ENCODE results near the gene ARR3.
"Not testable (repeated sequence)": the region's sequence is repeated elsewhere in the genome, so short reads cannot be mapped to it uniquely, and the experiment has no call there.

The ARR3 gene

DNA sequence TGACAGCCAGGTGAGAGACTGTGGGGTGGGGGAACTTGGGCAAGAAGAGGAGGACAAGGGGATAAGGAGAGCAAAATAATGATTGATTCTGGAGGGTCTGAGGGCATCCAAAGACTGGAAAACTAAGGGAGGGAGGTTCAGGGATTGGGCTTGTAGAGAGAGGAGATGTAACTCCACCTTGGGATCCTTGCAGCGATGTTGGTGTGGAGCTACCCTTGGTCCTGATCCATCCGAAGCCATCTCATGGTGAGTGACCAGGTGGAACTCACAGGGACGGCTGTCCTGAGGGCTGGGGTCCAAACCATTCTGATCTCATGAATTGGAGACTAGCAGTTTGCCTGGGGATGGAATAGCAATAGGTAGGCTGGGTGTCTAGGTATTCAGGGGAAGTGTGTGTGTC, 12.4 kb downstream of the ARR3 start:
- DNase-seq (ENCODE audit: low read depth in 3 of 3), result no peak

DNA sequence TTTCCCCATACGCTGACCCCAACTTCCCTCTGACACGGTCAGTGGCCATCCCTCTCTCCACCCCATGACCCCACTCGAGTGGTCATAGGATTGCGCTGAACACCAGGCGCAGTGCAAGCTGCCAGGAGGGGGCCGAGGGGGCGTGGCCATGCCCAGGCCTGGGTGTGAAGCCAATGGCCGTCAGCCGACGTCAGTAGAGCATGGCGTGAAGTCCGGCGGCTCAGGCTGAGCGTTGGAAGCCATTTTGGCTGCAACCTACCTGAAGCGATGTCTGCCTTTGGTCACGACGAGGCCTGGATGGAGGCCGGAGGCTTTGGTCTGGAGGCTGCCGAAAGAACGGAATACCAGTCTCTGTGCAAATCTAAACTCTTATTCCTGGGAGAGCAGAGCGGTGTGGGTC, 13.8 kb downstream of the ARR3 start, which contains the start of gene RAB41:
Gene RAB41, plus strand, starts transcription at position 222 of the 400 bp plus-strand sequence. Its CDS starts 46 bp downstream, at position 268.
- no peak for DNase-seq (ENCODE audit: low read depth in 3 of 3)

DNA sequence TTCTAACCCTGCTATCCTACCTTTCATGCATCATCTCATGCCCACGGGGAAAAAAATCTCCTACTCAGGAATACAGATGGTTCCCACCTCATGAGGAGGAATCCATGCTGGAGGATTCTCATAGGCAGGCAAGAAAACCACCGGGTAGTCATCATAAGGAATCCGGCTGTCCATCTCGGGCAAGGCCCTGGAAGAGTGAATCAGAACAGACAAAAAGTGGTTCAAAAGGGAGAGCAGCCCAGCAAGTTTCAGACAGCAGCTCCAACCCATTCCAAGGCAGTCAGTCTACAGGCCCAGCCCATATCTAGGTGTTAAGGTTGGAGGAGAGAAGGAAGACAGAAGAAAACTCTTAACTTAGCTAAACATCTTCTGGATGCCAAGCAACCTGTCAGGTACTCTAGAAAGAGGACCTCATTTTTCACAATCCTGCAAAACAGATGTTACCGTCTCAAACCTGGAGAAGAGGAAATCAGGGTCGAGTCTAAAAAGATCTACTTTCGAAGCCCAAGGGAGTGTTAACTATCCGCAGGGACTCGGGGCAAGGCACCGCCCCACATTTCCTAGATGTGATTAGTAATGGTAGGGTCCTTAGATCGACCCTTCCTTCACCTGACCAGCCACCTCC, 21.1 kb downstream of the ARR3 start:
- DNase-seq (ENCODE audit: low read depth in 3 of 3), result no peak

DNA sequence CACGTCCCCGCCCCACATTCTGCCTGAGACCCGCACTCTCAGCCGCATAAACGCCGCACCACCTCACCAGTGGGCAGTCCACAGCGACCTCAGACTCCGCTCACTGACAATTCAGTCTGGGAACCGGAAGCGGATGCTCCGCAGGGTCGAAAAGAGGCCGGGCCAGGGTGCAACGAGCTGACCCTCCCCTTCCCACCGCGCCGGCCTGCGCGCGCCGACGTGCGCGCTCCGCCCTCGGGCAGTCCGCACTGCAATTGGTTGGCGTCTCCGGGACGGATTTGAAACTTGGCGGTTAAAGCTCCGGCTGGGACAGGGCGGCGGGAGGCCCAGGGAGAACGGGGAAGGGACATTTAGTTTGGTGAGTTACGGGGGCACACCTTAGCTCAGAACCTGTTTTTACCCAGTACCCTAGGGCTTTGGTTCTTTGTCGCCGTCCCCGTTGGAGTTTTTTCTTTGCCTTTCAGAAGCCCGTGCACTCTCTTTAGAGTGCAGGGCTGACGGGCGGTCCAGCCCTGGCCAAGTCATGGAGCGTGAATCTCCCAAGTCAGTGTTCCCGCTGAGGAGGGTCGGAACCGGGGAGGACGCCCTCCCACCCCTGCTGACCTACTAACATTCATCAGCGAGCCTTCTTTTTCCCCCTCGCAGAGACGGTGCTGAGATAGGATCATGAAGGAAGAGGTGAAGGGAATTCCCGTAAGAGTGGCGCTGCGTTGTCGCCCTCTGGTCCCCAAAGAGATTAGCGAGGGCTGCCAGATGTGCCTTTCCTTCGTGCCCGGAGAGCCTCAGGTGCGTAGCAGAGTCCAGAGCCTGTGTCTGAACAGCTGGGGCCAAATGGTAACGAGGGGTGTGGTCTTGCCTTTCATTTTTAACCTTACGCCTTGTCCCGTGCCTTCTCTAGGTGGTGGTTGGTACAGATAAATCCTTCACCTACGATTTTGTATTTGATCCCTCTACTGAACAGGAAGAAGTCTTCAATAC, 21.9 kb downstream of the ARR3 start, which contains the start of the genes KIF4A and PDZD11:
Gene KIF4A, plus strand, starts transcription at position 312 of the 978 bp plus-strand sequence. Its CDS starts 355 bp downstream, at position 667.
Gene PDZD11, minus strand, starts transcription at position 135 of the 978 bp plus-strand sequence. CDS start 586 bp downstream, outside the sequence.
- peak; percentile 31 to 49 (median 48) for DNase-seq (ENCODE audit: low read depth in 3 of 3)

DNA sequence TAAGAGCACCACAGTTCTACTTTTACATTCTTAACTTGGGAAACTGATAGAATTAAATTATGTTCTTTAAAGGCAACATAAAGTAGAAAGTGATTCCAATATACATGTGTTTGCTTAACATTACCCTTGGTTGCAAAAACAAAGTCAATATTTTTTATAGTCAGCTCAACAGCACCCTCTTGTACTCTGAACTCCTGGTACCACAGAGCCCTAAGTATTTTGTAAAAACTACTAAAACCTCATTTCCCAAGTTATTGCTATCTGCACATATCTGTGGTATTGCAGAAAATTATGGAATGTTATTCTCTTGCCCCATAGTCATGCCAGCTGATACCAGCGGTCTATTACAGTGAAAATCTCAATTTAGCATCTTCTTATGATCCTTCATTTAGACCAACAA, 24.7 kb downstream of the ARR3 start:
- DNase-seq (ENCODE audit: low read depth in 3 of 3), result no peak

DNA sequence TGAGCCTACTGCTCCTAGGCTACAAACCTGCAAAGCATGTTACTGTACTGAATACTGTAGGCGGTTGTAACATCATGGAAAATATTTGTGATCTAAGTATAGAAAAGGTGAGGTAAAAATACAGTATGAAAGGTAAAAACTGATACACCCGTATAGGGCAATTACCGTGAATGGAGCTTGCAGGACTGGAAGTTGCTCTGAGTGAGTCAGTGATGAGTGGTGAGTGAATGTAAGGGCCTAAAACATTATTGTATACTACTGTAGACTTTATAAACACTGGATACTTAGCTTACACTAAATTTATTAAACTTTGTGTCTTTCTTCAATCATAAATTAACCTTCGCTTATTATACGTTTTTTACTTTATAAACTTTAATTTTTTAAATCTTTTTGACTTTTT, 25.5 kb downstream of the ARR3 start:
- no peak for DNase-seq (ENCODE audit: low read depth in 3 of 3)

DNA sequence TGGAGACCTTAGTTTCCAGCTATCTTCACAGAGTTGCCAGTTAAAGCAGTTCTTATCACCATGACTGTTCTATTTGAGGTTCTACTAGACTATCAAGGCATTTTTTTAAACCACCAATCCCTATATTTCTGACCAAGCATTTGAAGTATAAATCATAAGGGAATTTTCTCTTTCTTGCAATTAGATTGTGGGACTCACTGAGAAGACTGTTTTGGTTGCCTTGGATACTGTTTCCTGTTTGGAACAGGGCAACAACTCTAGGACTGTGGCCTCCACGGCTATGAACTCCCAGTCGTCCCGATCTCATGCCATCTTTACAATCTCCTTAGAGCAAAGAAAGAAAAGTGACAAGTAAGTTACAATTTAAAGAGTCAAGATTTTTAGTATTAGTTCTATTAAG, 33.6 kb downstream of the ARR3 start:
- DNase-seq (ENCODE audit: low read depth in 3 of 3), result no peak

DNA sequence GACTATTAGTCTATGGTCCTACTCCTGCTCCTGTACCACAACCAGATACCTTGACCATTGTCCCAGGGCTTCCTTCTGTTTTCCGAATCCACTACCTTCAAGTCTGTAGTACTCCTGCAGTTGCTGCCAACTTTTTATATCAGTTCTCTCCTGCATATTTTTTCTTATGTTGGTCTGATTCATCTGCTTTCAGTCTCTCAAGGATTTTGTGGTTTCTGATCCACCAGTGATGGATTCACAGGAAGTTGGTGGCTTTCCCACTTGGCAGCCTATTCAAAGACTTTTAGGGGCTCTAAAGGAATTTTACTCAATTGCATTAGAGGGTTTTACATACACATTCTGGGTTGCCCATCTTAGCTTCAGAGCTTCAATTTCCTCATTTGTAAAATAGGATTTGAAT, 45.4 kb downstream of the ARR3 start:
- no peak for DNase-seq (ENCODE audit: low read depth in 3 of 3)

DNA sequence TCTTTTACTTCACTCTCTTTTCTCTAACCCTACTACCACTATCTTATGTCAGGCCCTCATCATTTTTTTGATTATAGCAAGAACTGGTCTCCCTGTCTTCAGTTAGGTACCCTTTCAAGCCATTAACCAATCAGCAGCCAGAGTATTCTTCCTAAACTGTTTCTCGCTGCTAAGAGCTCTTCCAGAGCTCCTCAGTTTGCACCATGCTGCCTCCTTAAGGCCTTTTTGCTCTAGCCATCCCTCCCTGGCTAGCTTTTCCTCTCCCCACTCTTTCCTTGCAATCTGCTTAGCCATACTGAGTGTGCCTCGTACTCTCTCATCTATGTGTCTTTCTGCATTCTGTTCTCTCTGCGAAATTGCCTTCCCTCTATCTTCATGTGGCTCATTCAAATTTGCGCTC, 54.6 kb downstream of the ARR3 start:
- DNase-seq (ENCODE audit: low read depth in 3 of 3), result no peak

DNA sequence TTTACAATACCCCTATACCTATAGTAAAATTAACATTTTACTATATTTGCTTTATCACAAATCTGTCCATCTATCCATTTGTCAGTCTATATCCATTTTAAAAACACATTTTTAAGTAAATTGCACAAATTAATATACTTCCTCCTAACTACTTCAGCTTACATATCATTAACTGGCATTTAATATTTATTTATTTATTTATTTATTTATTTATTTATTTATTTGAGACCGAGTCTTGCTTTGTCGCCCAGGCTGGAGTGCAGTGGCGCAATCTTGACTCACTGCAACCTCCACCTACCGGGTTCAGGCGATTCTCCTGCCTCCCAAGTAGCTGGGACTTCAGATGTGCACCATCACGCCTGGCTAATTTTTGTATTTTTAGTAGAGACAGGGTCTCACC, 55.5 kb downstream of the ARR3 start:
- not testable (repeated sequence) for DNase-seq (ENCODE audit: low read depth in 3 of 3)

DNA sequence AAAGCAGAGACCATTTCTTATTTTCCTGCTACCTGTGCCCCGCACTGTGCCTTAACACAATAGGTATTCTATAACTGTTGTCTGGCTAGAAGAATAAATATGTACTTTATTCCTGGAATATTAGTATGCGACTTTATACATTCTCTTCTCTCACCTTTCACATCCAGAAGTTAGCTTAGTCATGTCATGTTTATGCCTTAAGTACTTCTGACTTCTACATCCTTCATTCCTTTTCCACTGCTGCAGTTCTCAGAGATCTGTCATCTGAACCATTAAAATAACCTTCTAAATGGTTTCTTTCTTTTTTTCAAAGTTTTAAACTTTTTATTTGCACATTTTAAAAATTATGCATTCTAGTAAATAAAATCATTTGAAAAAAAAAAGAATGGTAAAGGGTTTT, 56.2 kb downstream of the ARR3 start:
- no peak for DNase-seq (ENCODE audit: low read depth in 3 of 3)

DNA sequence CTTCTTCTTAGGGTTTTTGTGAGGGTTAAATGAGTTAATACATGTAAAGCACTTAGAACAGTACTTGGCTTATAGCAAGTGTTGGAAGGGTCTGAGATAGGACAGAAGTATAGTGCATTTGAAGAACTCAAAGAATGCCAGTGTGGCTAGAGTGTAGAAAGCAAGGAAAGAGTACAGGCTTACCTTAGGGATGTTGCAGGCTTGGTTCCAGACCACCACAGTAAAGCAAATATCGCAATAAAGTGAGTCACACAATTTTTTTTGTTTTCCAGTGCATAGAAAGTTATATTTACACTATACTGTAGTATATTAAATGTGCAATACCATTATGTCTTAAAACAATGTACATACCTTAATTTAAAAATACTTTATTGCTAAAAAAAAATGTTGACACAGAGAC, 63.0 kb downstream of the ARR3 start:
- DNase-seq (ENCODE audit: low read depth in 3 of 3), result no peak

Data from stimulated activated CD4-positive, alpha-beta T cell treated with anti-CD3 and anti-CD28 coated beads, TNF-alpha, amount 100 ng/mL, for 4 hours (primary cell).